Ecto neural progenitor cell (in vitro differentiated cells): ENCODE data around the gene RDH12.
A peak's percentile ranks its signal among the peaks of the same experiment; 100 is the strongest.
"Not testable (repeated sequence)": the region's sequence is repeated elsewhere in the genome, so short reads cannot be mapped to it uniquely, and the experiment has no call there.

Experiments used
- DNase-seq: peaks from one replicate; pipeline ENCODE4 v3.0.0-alpha.2; 2018; ENCODE audit warnings: low spot score

RDH12 gene

DNA sequence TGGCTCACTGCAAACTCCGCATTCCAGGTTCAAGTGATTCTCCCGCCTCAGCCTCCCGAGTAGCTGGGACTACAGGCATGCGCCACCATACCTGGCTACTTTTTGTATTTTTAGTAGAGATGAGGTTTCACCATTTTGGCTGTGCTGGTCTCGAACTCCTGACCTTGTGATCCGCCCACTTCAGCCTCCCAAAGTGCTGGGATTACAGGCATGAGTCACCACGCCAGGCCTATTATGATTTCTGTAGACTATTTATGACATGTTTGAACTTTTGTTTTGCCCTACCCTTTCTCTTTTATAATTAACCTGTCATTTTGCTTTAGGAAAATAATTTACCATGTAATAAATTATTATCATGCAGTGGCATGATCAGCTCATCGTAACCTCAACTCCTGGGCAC, at the start of gene RDH12:
Gene RDH12, plus strand, starts transcription at position 395 of the 400 bp plus-strand sequence. CDS start 20,757 bp downstream, outside the sequence.
- DNase-seq, result not testable (repeated sequence)

DNA sequence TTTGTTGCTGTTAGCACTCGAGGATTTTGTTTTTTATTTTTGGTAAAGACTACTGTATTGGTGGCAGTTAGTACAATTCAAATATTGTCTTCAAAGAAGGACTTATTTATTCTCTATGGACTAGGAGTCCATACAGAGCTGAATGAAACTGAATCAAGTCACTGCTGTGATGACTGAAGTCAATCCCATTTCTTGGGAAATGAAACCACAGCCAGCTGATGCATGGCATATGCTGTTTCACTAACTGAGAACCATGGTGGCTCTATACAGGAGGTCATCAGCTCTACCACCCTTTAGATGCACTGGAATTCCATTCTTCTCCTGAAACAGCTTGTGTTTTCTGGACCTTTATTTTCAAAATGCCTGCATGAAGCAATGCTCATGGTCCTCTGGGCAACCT, 49.5 kb upstream of the RDH12 start:
- no peak for DNase-seq

DNA sequence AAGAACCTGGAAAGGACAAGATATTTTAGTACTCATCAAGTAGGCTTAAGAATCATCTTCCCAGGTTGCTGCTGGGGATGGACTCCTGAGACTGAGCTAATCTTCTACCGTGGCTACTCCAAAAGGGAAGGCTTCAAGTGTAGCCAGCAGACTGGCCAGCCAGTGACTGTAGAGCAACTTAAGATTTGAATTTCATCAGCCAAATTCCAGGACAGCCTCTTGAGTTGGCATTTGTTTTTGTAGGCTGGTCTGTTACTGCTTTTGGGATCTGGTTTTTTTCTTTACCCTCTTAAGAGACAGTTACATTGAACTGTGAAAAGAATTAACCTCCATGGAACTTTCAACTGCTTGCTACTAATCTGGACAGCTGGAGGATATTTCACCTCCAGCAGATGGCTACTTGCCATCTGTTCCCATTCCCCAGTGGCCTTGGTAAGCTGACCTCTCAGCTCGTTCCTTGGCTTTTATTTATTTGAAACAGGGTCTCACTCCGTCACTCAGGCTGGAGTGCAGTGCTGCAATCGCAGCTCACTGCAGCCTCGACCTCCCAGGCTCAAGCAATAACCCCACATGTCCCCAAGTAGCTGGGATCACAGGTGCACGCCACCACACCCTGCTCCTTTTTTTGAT, 47.9 kb upstream of the RDH12 start:
- no peak for DNase-seq

DNA sequence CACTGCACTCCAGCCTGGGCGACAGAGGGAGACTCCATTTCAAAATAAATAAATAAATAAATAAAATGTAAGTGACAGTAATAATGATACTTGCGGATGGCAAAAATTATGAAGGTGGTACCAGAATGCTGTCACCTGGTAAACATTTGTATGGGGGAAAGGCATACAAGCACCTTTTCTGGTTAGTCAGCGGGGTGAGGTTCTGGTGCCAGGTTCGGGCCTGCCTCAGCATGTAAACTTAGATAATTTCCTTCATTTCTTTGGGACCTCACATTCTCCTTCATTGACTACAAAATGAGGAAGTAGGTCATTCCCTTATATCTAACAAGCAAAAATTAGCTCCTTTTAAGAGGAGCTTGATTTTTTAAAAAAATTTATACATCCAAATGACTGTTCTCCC, 38.1 kb upstream of the RDH12 start:
- no peak for DNase-seq

DNA sequence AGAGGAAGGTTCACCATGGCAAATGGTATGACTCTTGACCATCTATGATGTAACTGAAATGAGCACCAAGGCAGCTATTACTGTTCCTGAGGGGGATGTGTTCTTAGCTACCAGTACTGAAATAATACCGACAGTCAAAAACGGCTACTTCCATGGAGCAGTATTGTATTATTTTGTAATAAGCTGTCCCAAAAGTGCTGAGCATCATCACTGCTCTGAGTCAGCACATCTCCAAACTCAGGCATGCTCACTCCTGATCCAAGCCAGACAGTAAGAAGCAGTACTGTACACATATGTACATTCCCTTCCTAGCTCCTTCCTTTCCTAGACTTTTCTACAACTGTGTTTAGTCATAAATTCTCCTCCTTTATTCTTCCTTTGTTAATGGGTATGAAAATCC, 35.8 kb upstream of the RDH12 start:
- DNase-seq, result no peak

DNA sequence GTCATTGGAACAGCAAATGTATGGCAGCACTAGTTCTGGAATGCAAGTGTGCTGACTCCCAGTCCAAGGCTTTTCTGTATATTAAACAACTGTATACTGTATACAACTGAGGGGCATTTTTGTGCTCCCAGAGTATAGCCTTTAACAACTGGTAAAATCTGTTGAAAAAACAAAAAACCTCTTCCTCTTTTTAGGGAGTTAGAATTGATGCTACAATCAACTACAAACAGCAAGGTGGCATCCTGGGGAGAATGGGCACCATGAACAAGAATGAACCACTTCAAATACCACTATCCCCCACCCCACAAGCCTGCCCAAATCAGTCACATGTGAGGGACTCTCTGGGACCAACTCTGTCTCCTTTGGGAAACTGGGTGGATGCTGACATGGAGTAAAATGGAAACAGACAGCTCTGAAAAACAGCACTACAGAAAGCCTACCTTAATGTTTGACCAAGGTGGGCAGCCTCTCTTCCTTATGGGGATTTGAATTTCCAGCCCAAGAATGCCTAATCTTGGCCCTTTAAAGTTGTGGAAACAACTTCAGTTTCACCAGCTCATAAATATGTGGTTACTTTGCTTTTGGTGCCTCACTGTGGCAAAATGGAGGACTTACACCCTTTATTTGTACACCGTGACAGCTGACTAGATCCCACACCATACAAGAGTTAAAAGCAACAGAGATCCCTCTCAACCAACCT, 34.8 kb upstream of the RDH12 start:
- DNase-seq, result no peak

DNA sequence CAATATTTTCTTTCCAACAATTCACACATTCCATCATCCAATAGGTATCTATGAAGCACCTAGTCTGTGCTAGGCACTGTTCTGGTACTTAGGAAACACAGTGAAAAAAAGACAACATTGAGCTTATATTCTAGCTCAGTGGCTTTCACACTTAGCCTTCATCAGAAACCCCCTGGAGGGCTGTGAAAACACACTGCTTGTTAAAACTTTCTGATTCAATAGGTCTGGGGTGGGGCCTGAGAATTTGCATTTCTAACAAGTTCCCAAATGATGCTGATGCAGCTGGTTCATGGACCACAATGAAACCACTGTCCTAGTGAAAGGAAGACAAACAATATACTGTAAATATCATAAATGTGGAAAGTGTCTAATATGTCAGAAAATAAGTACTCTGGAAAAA, 33.1 kb upstream of the RDH12 start:
- no peak for DNase-seq

DNA sequence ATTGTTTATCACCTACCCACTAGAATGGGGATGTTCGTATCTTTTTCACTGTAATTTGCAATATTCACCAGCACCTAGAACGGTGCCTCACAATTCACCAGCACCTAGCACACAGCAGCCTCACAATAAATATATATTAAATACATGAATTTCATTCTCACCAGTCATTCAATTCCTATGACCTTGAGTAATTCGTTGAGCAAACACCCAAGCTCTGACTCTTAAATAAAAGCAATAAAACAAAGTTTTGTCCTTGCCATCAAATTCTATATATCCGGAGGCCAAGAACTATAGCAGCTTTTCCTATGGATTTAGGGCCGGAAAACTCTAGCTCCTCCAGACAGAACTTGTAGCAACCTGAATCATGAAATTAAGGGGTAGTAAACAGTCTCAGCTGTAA, 28.2 kb upstream of the RDH12 start:
- DNase-seq, result no peak

DNA sequence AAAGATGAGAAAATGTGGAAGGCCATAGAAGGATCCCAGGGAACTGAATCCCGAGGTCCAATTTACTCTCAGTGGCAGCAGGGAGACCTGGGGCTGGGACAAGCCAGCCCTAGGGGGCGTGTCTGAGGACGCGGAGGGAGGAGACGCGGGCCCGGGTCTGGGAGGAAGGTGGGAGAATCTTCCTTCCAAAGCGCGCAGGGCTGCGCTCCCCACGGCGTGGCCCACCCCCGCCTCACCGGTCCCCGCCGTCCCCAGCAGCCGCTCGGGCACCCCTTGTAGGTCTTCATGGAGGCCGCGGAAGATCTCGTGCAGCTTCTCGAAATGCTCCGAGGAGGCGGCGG, 27.6 kb upstream of the RDH12 start:
- peak; percentile 84 for DNase-seq

DNA sequence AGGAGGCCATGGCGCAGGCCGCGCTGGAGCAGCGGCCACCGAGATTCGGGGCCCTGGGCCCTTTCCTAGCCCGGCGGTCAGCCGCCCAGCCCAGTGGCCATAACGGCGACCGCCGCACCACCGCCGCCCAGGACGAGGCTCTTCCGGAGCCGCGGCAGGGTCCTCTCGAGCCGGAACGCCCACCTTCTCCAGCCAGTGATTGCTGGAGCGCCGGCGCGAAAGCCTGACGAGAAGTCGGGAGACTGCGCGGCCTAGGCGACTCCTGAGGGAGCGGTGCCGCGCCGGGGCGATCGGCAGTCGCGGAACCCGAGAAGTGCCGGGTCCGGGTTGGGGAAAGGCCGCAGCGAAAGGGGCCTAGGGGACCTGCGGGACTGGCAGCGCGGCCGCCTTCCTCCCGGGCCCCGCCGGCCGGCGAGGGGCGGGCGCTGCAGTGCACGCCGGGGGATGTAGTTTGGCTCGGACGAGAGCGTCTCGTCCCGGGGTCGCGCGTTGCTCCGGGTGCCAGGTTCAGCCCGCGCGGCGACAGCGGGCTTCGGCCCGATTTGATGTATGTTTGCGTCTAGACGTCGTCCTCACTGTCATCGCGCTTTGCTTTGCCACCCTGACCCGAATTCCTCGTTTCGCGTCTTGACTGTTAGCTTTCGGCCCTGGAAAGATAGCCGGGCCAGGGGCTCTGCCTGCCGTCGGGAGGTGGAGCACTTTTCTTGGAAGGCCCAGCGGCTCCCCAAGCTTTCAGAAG, 27.0 kb upstream of the RDH12 start, which contains the start of gene VTI1B:
Gene VTI1B, minus strand, starts transcription at position 153 of the 739 bp plus-strand sequence. Its CDS starts 143 bp downstream, at position 10.
- peak; percentile 90 for DNase-seq

DNA sequence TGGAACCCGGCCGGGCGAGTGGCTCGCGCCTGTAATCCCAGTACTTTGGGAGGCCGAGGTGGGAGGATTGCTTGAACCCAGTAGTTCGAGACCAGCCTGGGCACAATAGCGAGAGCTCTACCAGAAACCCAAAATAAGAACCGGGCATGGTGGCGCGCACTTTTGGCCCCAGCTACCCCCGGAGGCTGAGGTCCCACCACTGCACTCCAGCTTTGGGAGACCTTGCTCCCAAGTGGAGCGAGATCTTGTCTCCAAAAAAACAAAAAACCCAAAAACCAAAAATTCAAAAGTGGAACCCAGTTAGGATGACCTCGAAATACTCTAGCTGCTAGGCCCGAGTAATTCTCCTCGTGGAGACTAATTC, 26.5 kb upstream of the RDH12 start:
- DNase-seq, result no peak

DNA sequence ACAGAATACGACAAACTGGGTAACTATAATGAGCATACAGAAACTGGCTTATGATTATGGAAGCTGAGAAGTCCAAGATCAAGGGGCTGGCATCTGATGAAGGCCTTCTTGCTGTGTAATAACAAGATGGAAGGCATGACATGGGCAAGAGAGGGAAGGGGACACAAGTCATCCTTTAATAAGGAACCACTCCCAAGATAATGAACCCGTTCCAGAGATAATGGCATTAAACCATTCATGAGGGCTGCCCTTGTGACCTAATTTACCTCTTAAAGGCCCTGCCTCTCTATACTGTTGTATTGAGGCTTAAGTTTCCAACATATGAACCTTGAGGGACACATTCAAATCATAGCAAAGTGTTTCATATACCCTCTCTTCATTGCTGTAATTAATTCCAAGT, 22.7 kb upstream of the RDH12 start:
- no peak for DNase-seq

DNA sequence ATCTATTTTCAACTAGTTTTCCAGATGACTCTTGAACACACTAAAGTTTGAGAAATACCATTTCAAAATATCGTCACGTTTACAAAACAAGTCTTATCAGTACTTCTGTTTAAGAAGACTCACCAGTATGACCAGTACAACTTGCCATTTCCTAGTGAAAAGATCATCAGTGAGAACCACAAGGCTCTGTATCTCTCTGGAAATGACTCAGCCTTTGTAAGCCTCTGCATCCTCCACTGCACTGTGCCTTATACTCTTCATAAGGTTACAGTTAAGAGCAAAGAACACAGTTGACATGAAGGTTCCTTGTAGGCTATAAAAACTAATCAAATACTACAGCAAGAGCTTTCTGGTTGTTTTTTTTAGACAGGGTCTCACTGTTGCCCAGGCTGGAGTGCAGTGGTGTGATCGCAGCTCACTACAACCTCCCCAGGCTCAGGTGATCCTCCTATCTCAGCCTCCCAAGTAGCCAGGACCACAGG, 21.5 kb upstream of the RDH12 start:
- DNase-seq, result no peak

DNA sequence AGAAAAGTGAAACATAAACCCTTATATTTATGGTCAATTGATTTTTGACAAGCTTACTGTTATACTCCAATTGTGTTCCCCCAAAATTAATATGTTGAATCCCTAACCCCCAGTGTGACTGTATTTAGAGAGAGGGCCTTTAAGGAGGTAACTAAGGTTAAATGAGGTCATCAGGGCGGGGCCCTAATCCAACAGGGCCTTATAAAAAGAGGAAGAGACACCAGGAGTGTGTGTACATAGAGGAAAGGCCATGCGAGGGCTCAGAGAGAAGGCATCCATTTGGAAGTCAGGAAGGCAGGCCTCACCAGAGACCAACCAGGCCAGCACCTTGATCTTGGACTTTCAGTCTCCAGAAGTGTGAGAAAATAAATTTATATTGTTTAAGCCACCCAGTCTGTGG, 20.7 kb upstream of the RDH12 start:
- DNase-seq, result no peak

DNA sequence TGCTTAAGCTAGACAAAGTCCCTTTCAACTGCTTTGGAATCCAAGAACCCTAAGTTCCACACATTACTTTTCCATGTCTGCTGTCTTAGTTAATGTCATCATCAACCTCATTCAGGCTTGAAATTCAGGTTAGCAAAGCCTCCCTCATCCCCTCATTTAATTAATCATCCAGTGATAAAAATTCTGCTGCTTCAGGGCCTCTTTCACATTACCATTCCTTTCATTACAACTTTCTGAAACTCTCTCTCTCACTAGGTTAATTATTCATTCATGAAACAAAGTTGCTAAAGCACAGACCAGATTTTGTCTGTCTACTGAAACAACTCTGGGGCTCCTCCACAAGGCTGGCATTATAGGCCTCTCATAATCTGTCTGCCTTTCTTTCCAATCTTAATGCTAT, 17.8 kb upstream of the RDH12 start:
- no peak for DNase-seq

DNA sequence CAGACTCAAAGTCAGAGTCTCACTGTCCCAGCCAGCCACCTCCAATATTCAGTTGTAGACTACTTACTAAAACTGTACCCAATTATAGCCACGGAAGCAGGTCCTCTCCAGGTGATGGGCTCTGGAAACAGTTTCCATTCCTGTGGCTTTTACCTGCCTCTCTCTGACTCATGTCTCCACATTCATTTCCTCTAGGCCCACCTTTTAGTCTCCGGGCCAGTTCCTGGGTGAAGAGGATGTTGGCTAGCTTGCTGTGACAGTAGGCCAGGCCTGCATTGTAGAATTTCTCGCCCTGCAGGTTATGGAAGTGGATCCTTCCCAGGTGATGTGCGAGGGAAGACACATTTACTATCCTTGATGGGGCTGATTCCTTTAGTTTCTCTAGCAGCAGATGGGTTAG, 11.7 kb upstream of the RDH12 start:
- no peak for DNase-seq

DNA sequence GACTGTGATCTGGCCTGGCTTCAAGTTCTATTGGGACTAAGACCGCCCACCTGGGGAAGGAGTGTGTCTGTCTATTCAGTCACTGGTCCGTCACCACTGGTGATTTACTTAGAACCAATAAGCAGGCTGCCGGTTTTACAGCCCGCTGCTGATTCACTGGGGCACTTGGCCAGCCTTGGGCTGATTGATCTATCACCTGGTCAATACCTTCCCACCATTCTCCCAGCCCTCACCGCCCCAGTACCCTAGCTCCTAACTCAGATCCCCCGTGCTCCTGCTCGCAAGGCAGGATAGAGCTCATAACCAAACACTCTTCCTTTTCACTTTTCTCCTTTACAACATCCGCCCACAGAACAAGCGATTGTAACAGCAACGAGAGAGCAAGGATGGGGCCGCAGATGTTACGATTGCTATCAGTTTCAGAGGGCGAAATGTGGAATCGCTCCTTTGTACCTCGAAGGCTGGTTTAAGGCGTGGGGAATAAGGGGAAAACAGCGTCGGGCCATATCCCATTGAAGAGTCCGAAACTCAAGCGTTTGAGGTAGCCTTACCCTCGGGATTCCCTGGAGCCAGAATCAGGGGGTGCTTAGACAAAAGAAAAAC, 6.8 kb upstream of the RDH12 start:
- DNase-seq, result peak; percentile 73

DNA sequence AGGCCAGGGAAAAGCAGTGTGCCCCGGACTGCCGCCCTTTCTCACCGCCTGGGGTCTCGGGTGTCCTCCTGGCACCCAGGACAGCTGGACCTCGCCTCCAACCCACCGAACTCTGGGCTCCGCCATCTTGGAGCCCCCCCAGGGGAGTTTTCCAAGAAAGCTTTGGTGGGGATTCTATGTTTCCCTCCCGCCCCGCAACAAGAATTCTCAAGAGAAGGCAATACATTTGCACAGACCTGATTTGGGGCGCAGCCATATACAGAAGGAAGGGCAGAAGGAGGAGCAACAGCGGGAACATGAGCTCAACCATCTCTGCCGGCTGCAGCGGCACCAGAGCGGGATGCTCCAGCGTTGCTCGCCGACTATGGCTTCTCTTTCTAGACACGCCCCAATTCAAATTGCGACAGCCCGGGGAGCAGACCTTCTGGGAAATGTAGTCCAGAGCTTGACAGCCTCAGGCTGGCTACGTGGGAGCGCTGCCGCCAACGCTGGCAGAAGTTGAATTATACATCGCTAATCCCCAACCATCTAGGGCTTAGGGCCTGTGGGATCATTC, 6.2 kb upstream of the RDH12 start, which contains the start of gene RDH11:
Gene RDH11, minus strand, starts transcription at position 371 of the 556 bp plus-strand sequence. Its CDS starts 61 bp downstream, at position 310.
- DNase-seq, result peak; percentile 90

DNA sequence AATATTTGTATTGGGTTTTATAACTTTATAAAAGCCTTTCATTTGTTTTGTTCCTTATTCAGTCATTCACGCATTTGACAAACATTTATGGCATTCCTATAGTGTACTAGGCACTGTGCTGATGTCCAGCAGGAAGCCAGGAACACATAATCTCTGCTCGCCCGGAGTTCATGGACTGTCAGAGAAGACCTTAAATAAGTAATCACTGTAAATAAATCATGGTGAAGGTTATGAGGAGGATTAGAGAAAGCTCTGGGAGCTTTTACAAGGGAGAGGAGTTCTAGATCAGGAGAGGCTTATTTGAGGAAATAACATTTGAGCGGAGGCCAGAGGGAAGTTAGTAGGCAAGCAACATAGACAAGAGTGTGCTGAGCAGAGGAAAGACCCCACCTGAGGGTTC, 4.7 kb upstream of the RDH12 start:
- DNase-seq, result no peak

DNA sequence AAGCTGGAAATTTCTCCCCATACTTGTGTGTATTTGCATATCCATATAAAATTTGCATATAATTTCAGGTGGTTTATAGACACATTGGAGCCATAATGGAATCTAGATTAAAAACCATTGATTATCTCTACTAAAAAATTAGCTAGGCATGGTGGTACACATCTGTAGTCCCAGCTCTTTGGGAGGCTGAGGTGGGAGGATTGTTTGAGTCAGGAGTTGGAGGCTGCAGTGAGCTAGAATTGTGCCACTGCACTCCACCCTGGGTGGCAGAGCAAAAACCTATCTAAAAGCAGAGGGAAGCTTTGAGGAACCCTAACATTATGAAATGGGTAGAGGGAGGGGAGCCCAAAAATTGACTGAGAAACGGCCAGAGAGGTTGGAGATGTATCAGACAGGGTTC, 3.5 kb upstream of the RDH12 start:
- no peak for DNase-seq

DNA sequence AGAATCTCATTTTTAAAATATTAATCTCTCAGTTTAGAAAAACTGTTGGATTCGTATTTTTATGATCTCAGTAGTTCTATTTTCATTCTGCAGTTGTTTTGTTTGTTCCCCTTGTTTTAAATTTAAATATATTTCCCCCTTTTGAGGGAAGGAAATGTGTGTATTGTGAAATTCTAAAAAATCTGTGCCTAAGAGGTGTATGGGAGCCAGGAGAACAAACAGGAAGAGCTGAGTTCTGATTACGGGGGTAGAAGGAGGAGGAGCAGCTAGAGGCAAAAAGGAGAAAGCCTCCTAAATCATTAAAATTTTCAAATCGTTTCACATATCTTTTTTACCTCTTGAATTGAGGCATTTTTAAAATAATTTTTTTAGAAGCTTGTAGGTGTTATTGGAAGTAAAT, 2.3 kb downstream of the RDH12 start:
- DNase-seq, result no peak

DNA sequence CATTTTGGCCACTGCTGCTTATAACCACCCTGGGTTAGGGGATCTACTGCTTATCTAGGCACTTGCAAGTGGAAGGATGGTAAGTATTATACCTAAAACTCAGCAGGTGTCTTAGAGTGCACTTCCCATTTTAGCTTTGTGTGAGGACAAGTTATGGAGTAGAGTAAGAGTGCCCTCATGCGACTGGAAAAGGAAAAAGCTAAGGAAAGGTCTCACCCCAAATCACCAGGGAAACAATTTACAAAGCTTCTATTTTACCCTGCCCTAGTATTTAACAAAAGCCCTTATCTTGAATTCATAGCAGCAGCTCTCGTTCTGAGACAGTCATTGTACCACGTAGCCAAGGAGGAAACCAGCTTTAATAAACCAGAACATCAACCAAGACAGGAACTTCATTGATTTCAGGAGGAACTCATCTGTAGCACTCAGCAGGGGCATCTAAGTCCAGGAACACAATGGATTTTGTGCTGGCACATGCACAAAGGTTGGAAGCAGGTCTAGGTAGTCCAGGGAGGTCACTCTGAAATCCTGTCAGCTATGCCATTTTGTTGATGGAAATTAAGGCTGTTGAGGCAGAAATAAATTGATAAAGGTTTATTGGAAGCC, 2.9 kb downstream of the RDH12 start:
- no peak for DNase-seq
